ENCODE data around the gene SLC4A1. TPM values are rescaled to one million over a fixed set of nuclear protein-coding genes. Genes with fewer than 3 reads are reported as not detected.

The SLC4A1 gene
- total RNA-seq, 1 donor from 2014 or later, result not detected

- peaks cover 10% of the 10 kb centered on the region for H3K36me3 ChIP-seq (ENCODE audit: control insufficient read depth, insufficient read depth, low read length)
- DNase-seq (ENCODE audit: low read depth) (peak; percentile 61), FAIRE-seq (peak; percentile 7)
- H3K27me3 ChIP-seq (ENCODE audit: control insufficient read depth, insufficient read depth, low read length), result no peaks in the 10 kb centered on the region
- no peak overlapping the region for H3K4me3 ChIP-seq (ENCODE audit: low read depth, low read length)
- TF ChIP-seq CTCF (IDR thresholded peaks at IDR 0.05; ENCODE audit: insufficient read depth, low read length, severe bottlenecking), result no peak
Measured at GRCh38 chr17:44204441-44204882, 63.5 kb downstream of the SLC4A1 start.

- TF ChIP-seq CTCF (IDR thresholded peaks at IDR 0.05; ENCODE audit: insufficient read depth, low read length, severe bottlenecking), result peak; percentile 56
- peak; percentile 37 for DNase-seq (ENCODE audit: low read depth)
- peaks cover 8% of the 10 kb centered on the region for H3K36me3 ChIP-seq (ENCODE audit: control insufficient read depth, insufficient read depth, low read length)
- no peak overlapping the region for H3K4me3 ChIP-seq (ENCODE audit: low read depth, low read length)
- no peak for FAIRE-seq
- no peaks in the 10 kb centered on the region for H3K27me3 ChIP-seq (ENCODE audit: control insufficient read depth, insufficient read depth, low read length)
Measured at GRCh38 chr17:44203731-44204440, 64.0 kb downstream of the SLC4A1 start.

GRCh38 chr17:44202756-44203155, 65.2 kb downstream of the SLC4A1 start:
- no peak for TF ChIP-seq CTCF (IDR thresholded peaks at IDR 0.05; ENCODE audit: insufficient read depth, low read length, severe bottlenecking)
- FAIRE-seq (no peak), DNase-seq (ENCODE audit: low read depth) (no peak)
- Histone ChIP-seq H3K4me3 (ENCODE audit: low read depth, low read length) (no peak overlapping the region), H3K36me3 (ENCODE audit: control insufficient read depth, insufficient read depth, low read length) (peaks cover 8% of the 10 kb centered on the region), H3K27me3 (ENCODE audit: control insufficient read depth, insufficient read depth, low read length) (no peaks in the 10 kb centered on the region)

- peaks cover 13% of the 10 kb centered on the region for H3K36me3 ChIP-seq (ENCODE audit: control insufficient read depth, insufficient read depth, low read length)
- no peaks in the 10 kb centered on the region for H3K27me3 ChIP-seq (ENCODE audit: control insufficient read depth, insufficient read depth, low read length)
- no peak for TF ChIP-seq CTCF (IDR thresholded peaks at IDR 0.05; ENCODE audit: insufficient read depth, low read length, severe bottlenecking)
- DNase-seq (ENCODE audit: low read depth) (no peak), FAIRE-seq (no peak)
- peak overlapping the region; percentile 82 for H3K4me3 ChIP-seq (ENCODE audit: low read depth, low read length)
Measured at GRCh38 chr17:44200478-44201155, 67.3 kb downstream of the SLC4A1 start.

- no peaks in the 10 kb centered on the region for H3K27me3 ChIP-seq (ENCODE audit: control insufficient read depth, insufficient read depth, low read length)
- FAIRE-seq (no peak), DNase-seq (ENCODE audit: low read depth) (peak; percentile 88)
- TF ChIP-seq CTCF (IDR thresholded peaks at IDR 0.05; ENCODE audit: insufficient read depth, low read length, severe bottlenecking), result no peak
- H3K4me3 ChIP-seq (ENCODE audit: low read depth, low read length), result peak within 1 kb of the TSS; percentile 82
- H3K36me3 ChIP-seq (ENCODE audit: control insufficient read depth, insufficient read depth, low read length), result peaks cover 20% of the 10 kb centered on the region
Measured at GRCh38 chr17:44199553-44200477, 68.1 kb downstream of the SLC4A1 start, which contains the start of gene ATXN7L3. ATXN7L3 (minus strand) TSS chr17:44199884; CDS start chr17:44198070, 1,814 bp downstream.

Measured in bronchial epithelial cell (primary cell).